K562 (cell line): ENCODE measurements around the gene ATP5PB. TPM values are rescaled to one million over a fixed set of nuclear protein-coding genes. Genes with fewer than 3 reads are reported as not detected.

Experiments
- CXXC5 ChIP-seq: fragments of 250-450 bp; sonication (Bioruptor Pico); IDR thresholded peaks from 2 replicates; pipeline ENCODE4 v1.8.0; 2022; ENCODE audit warnings: inconsistent platforms, mild to moderate bottlenecking, moderate library complexity
- DDX20 ChIP-seq: fragments of 450-650 bp; IDR thresholded peaks from 2 replicates; pipeline ENCODE4 v1.6.1; 2016; ENCODE audit warnings: missing genetic modification characterization, low read depth, mild to moderate bottlenecking, missing compliant biosample characterization, moderate library complexity
- E2F8 ChIP-seq: fragments of 450-650 bp; IDR thresholded peaks from 2 replicates; pipeline ENCODE4 v1.7.1; 2018; ENCODE audit warnings: mild to moderate bottlenecking, low read depth; ENCODE audit not compliant: partially characterized antibody
- FUS ChIP-seq: fragments of 200-400 bp; formaldehyde crosslinking; optimal IDR thresholded peaks from 2 replicates; pipeline ENCODE3; 2017; ENCODE audit warnings: low read depth, low read length
- HMG20B ChIP-seq: fragments of 250-450 bp; sonication (Bioruptor Pico); IDR thresholded peaks from 2 replicates; pipeline ENCODE4 v1.5.0; 2021; ENCODE audit warnings: mild to moderate bottlenecking
- KDM1A ChIP-seq, 2 experiments: fragments of 450-650 bp; IDR thresholded peaks; 2 replicates each; pipeline ENCODE4 v1.6.1; 2016; ENCODE audit warnings: mild to moderate bottlenecking in 2 of 2
- LCOR ChIP-seq: sonication (generic); formaldehyde crosslinking; IDR thresholded peaks from 2 replicates; pipeline ENCODE4 v1.8.0; 2022; ENCODE audit warnings: mild to moderate bottlenecking, missing genetic modification reagents
- MEF2A ChIP-seq: IDR thresholded peaks from 2 replicates; pipeline ENCODE4 v1.6.1; 2011; ENCODE audit warnings: low read depth, mild to moderate bottlenecking, low read length, moderate library complexity; ENCODE audit not compliant: control insufficient read depth
- MLLT1 ChIP-seq, 2 experiments: fragments of 450-650 bp; IDR thresholded peaks; 2 replicates each; pipeline ENCODE4 v1.6.1; 2016
- PHB2 ChIP-seq: fragments of 450-650 bp; IDR thresholded peaks from 2 replicates; pipeline ENCODE4 v1.6.1; 2017; ENCODE audit warnings: low read depth
- PHF8 ChIP-seq: fragments of 200-600 bp; sonication (generic); IDR thresholded peaks from 2 replicates; pipeline ENCODE4 v1.6.1; 2012; ENCODE audit warnings: mixed run types, mild to moderate bottlenecking, inconsistent platforms, low read length, moderate library complexity, borderline replicate concordance
- TEAD2 ChIP-seq: fragments of 450-650 bp; IDR thresholded peaks from 2 replicates; pipeline ENCODE4 v1.6.1; 2016; ENCODE audit warnings: missing genetic modification characterization, control low read depth, missing compliant biosample characterization
- ZKSCAN3 ChIP-seq: fragments of 250-450 bp; sonication (Bioruptor Pico); IDR thresholded peaks from 2 replicates; pipeline ENCODE4 v1.4.0; 2020
- ZKSCAN8 ChIP-seq: fragments of 200-800 bp; sonication (Bioruptor generic); IDR thresholded peaks from 2 replicates; pipeline ENCODE4 v1.6.1; 2016; ENCODE audit warnings: missing genetic modification characterization, missing compliant biosample characterization
- polyA plus RNA-seq, 8 experiments: library from polyadenylated mRNA; depleted of rRNA in 4 of 8; stranded (reverse) in 5 of 8; unstranded in 3 of 8; fragments of >200 nt; fragmentation: Nextera tagmentation in 2 of 8; fragmentation: Illumina TruSeq in 1 of 8; extraction: Ambion mirVana in 2 of 8; extraction: Trizol in 1 of 8; gene quantifications; 2 replicates each; pipeline versions ENCODE4 v1.2.1 to v1.2.3, GENCODE V29; 2011 to 2014; ENCODE audit warnings: inconsistent platforms in 1 of 8, missing spikeins in 1 of 8
- total RNA-seq, 7 experiments: library from RNA; depleted of rRNA in 6 of 7; stranded (reverse); fragments of >200 nt in 6 of 7; fragmentation: Illumina TruSeq in 2 of 7; extraction: Trizol in 2 of 7; gene quantifications; 2 replicates each; pipeline versions ENCODE4 v1.2.1 to v1.2.3, GENCODE V29; 2011 to 2021; ENCODE audit warnings: low replicate concordance in 1 of 7
- TF ChIP-seq, protein P1 (sequence below): sonication (generic); formaldehyde crosslinking; IDR thresholded peaks from 2 replicates; pipeline ENCODE4 v1.8.1; 2023; ENCODE audit warnings: mild to moderate bottlenecking, missing genetic modification reagents, moderate library complexity

ATP5PB gene
- total and polyA plus RNA-seq, 9 of the 15 experiments (the other 6 are each of a cell fraction or from before 2014, with no cell fraction given), result 651 to 2,735 (median 1,061) TPM

GRCh38 chr1:111448918-111449702 lies at the start of gene ATP5PB, which contains the start of gene WDR77 (continued):
- no peak for TF ChIP-seq E2F8
- TF ChIP-seq, protein P1, sequence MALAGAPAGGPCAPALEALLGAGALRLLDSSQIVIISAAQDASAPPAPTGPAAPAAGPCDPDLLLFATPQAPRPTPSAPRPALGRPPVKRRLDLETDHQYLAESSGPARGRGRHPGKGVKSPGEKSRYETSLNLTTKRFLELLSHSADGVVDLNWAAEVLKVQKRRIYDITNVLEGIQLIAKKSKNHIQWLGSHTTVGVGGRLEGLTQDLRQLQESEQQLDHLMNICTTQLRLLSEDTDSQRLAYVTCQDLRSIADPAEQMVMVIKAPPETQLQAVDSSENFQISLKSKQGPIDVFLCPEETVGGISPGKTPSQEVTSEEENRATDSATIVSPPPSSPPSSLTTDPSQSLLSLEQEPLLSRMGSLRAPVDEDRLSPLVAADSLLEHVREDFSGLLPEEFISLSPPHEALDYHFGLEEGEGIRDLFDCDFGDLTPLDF (CRISPR knock-in tag), result no peak
- no peak for TF ChIP-seq TEAD2
- no peak for TF ChIP-seq HMG20B (CRISPR knock-in tag)
- peak; percentile 44; the same call in 1 of the 2 replicates for TF ChIP-seq LCOR (CRISPR knock-in tag)
- TF ChIP-seq PHB2, result no peak
- no peak for TF ChIP-seq DDX20 (tag)
- TF ChIP-seq ZKSCAN3 (CRISPR knock-in tag), result no peak
- no peak for TF ChIP-seq ZKSCAN8 (CRISPR knock-in tag)
- TF ChIP-seq CXXC5 (CRISPR knock-in tag), result peak; percentile 47
- TF ChIP-seq FUS, result no peak
- TF ChIP-seq KDM1A (IDR thresholded peaks at IDR 0.05), result no peak
- TF ChIP-seq MEF2A, result no peak
- peak; percentile 85 for TF ChIP-seq PHF8
- peak; percentile 26 to 65; a peak in 2 of 4 replicates for TF ChIP-seq MLLT1 (IDR thresholded peaks at IDR 0.05)
